ENCODE results near the gene UCMA. TPM values are rescaled to one million over a fixed set of nuclear protein-coding genes. Genes with fewer than 3 reads are reported as not detected.

Gene UCMA
- total and polyA plus RNA-seq, 10 of the 15 experiments (the other 5 are each of a cell fraction or from before 2014, with no cell fraction given) = 0.15 TPM; not detected in 9

- TF ChIP-seq MEF2B (IDR thresholded peaks at IDR 0.05; ENCODE audit: partially characterized antibody, poor library complexity, severe bottlenecking) (no peak), BCLAF1 (IDR thresholded peaks at IDR 0.05) (no peak), ZSCAN29 (IDR thresholded peaks at IDR 0.05) (no peak), SUZ12 (IDR thresholded peaks at IDR 0.05; ENCODE audit: unreplicated experiment) (no peak), STAT3 (IDR thresholded peaks at IDR 0.05; ENCODE audit: low read depth, low read length) (no peak), SP1 (IDR thresholded peaks at IDR 0.05; ENCODE audit: low read depth, low read length) (no peak), POLR2AphosphoS2 (IDR thresholded peaks at IDR 0.05; ENCODE audit: low read depth, low read length) (no peak), SMAD1 (IDR thresholded peaks at IDR 0.05; ENCODE audit: low read depth, partially characterized antibody) (no peak), RELA (IDR thresholded peaks at IDR 0.05; ENCODE audit: borderline replicate concordance, partially characterized antibody) (no peak)
Measured at GRCh38 chr10:13173616-13174015, 60.6 kb downstream of the UCMA start (continued).

Small RNA genes lying within 50 kb of the gene (small RNA-seq; reads per million reads assigned to genes)
- not detected for gene RNU6-6P

Other genes starting within 250 kb of the UCMA start
- not detected in 2 replicates for gene CCDC3, start 232.7 kb downstream of the UCMA start, total RNA-seq (2014; rRNA removed)
- not detected in 2 replicates for gene CCDC3, start 232.7 kb downstream of the UCMA start, total RNA-seq (2014; rRNA removed; fragmentation: Illumina TruSeq; extraction: Trizol)
- gene CCDC3, start 232.7 kb downstream of the UCMA start, total RNA-seq (2021) = 0.08 and 0.16 TPM in 2 replicates
- not detected in 2 replicates for gene CCDC3, start 232.7 kb downstream of the UCMA start, polyA plus RNA-seq (2011; rRNA removed)
- gene CCDC3, start 232.7 kb downstream of the UCMA start, polyA plus RNA-seq (2014; fragmentation: Illumina TruSeq; extraction: Trizol) = not detected in 2 replicates
- not detected for gene CCDC3, start 232.7 kb downstream of the UCMA start, polyA plus RNA-seq (2014; fragmentation: Nextera tagmentation; extraction: Ambion mirVana)
- gene CCDC3, start 232.7 kb downstream of the UCMA start, polyA plus RNA-seq (2014; rRNA removed) = not detected in 2 replicates
- gene CCDC3, start 232.7 kb downstream of the UCMA start, polyA plus RNA-seq (2016; fragmentation: Nextera tagmentation; extraction: Ambion mirVana) = not detected
- 20.0 and 26.9 TPM in 2 replicates for gene OPTN, start 134.2 kb downstream of the UCMA start, total RNA-seq (2014; rRNA removed)
- 25.0 and 28.1 TPM in 2 replicates for gene OPTN, start 134.2 kb downstream of the UCMA start, total RNA-seq (2014; rRNA removed; fragmentation: Illumina TruSeq; extraction: Trizol)
- gene OPTN, start 134.2 kb downstream of the UCMA start, total RNA-seq (2021) = 34.0 and 34.8 TPM in 2 replicates
- gene OPTN, start 134.2 kb downstream of the UCMA start, polyA plus RNA-seq (2011; rRNA removed) = 42.4 and 52.7 TPM in 2 replicates
- gene OPTN, start 134.2 kb downstream of the UCMA start, polyA plus RNA-seq (2014; fragmentation: Illumina TruSeq; extraction: Trizol) = 26.1 and 28.1 TPM in 2 replicates
- 10 to 100 TPM; 15.2 to 22.3 TPM for gene OPTN, start 134.2 kb downstream of the UCMA start, polyA plus RNA-seq (2014; fragmentation: Nextera tagmentation; extraction: Ambion mirVana)
- 20.2 and 25.9 TPM in 2 replicates for gene OPTN, start 134.2 kb downstream of the UCMA start, polyA plus RNA-seq (2014; rRNA removed)
- gene OPTN, start 134.2 kb downstream of the UCMA start, polyA plus RNA-seq (2016; fragmentation: Nextera tagmentation; extraction: Ambion mirVana) = 10 to 100 TPM; 30.6 to 32.3 TPM
- 22.2 and 23.4 TPM in 2 replicates for gene MCM10, start 72.8 kb downstream of the UCMA start, total RNA-seq (2014; rRNA removed)
- gene MCM10, start 72.8 kb downstream of the UCMA start, total RNA-seq (2014; rRNA removed; fragmentation: Illumina TruSeq; extraction: Trizol) = 26.8 and 27.0 TPM in 2 replicates
- gene MCM10, start 72.8 kb downstream of the UCMA start, total RNA-seq (2021) = 30.7 and 31.1 TPM in 2 replicates
- 14.3 and 17.5 TPM in 2 replicates for gene MCM10, start 72.8 kb downstream of the UCMA start, polyA plus RNA-seq (2011; rRNA removed)
- 21.5 and 24.1 TPM in 2 replicates for gene MCM10, start 72.8 kb downstream of the UCMA start, polyA plus RNA-seq (2014; fragmentation: Illumina TruSeq; extraction: Trizol)
- 1 to 10 TPM; 5.8 to 6.8 TPM for gene MCM10, start 72.8 kb downstream of the UCMA start, polyA plus RNA-seq (2014; fragmentation: Nextera tagmentation; extraction: Ambion mirVana)
- 13.2 and 14.2 TPM in 2 replicates for gene MCM10, start 72.8 kb downstream of the UCMA start, polyA plus RNA-seq (2014; rRNA removed)
- 10 to 100 TPM; 30.9 to 35.1 TPM for gene MCM10, start 72.8 kb downstream of the UCMA start, polyA plus RNA-seq (2016; fragmentation: Nextera tagmentation; extraction: Ambion mirVana)
- gene PHYH, start 65.7 kb upstream of the UCMA start, total RNA-seq (2014; rRNA removed) = 4.5 and 4.7 TPM in 2 replicates
- 3.2 and 4.1 TPM in 2 replicates for gene PHYH, start 65.7 kb upstream of the UCMA start, total RNA-seq (2014; rRNA removed; fragmentation: Illumina TruSeq; extraction: Trizol)
- gene PHYH, start 65.7 kb upstream of the UCMA start, total RNA-seq (2021) = 4.6 and 4.8 TPM in 2 replicates
- gene PHYH, start 65.7 kb upstream of the UCMA start, polyA plus RNA-seq (2011; rRNA removed) = 3.2 and 4.6 TPM in 2 replicates
- gene PHYH, start 65.7 kb upstream of the UCMA start, polyA plus RNA-seq (2014; fragmentation: Illumina TruSeq; extraction: Trizol) = 4.6 and 5.2 TPM in 2 replicates
- gene PHYH, start 65.7 kb upstream of the UCMA start, polyA plus RNA-seq (2014; fragmentation: Nextera tagmentation; extraction: Ambion mirVana) = 1 to 10 TPM; 5.8 to 8.4 TPM
- gene PHYH, start 65.7 kb upstream of the UCMA start, polyA plus RNA-seq (2014; rRNA removed) = 3.7 and 4.7 TPM in 2 replicates
- gene PHYH, start 65.7 kb upstream of the UCMA start, polyA plus RNA-seq (2016; fragmentation: Nextera tagmentation; extraction: Ambion mirVana) = 10 to 100 TPM in 1 of 2 experiments, 1 to 10 TPM in 1; 7.5 to 10.3 TPM
- gene SEPHS1, start 113.9 kb upstream of the UCMA start, total RNA-seq (2014; rRNA removed) = 39.6 and 47.9 TPM in 2 replicates
- gene SEPHS1, start 113.9 kb upstream of the UCMA start, total RNA-seq (2014; rRNA removed; fragmentation: Illumina TruSeq; extraction: Trizol) = 49.5 and 50.5 TPM in 2 replicates
- gene SEPHS1, start 113.9 kb upstream of the UCMA start, total RNA-seq (2021) = 55.6 and 59.8 TPM in 2 replicates
- gene SEPHS1, start 113.9 kb upstream of the UCMA start, polyA plus RNA-seq (2011; rRNA removed) = 66.8 and 76.4 TPM in 2 replicates
- gene SEPHS1, start 113.9 kb upstream of the UCMA start, polyA plus RNA-seq (2014; fragmentation: Illumina TruSeq; extraction: Trizol) = 85.4 and 93.4 TPM in 2 replicates
- gene SEPHS1, start 113.9 kb upstream of the UCMA start, polyA plus RNA-seq (2014; fragmentation: Nextera tagmentation; extraction: Ambion mirVana) = 10 to 100 TPM; 14.7 to 20.8 TPM
- gene SEPHS1, start 113.9 kb upstream of the UCMA start, polyA plus RNA-seq (2014; rRNA removed) = 51.7 and 60.8 TPM in 2 replicates
- 10 to 100 TPM; 36.8 to 46.4 TPM for gene SEPHS1, start 113.9 kb upstream of the UCMA start, polyA plus RNA-seq (2016; fragmentation: Nextera tagmentation; extraction: Ambion mirVana)